ENCODE data around the gene KIZ.

DNA sequence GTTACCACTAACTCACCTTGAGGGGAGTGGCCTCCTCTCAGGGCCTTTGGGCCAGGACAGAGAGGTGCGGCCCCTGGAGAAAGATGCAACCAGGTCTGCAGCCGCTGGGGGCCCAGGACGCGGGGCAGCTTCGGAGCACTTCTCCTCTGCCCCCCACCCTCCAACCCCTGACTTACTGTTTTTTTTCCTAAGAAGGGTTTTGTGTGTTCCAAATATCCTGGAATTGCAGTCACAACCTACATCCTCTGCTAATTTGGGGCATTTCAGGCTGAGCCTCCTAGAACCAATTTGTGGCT, 21.5 kb upstream of the KIZ start:
- TF ChIP-seq, protein P1, sequence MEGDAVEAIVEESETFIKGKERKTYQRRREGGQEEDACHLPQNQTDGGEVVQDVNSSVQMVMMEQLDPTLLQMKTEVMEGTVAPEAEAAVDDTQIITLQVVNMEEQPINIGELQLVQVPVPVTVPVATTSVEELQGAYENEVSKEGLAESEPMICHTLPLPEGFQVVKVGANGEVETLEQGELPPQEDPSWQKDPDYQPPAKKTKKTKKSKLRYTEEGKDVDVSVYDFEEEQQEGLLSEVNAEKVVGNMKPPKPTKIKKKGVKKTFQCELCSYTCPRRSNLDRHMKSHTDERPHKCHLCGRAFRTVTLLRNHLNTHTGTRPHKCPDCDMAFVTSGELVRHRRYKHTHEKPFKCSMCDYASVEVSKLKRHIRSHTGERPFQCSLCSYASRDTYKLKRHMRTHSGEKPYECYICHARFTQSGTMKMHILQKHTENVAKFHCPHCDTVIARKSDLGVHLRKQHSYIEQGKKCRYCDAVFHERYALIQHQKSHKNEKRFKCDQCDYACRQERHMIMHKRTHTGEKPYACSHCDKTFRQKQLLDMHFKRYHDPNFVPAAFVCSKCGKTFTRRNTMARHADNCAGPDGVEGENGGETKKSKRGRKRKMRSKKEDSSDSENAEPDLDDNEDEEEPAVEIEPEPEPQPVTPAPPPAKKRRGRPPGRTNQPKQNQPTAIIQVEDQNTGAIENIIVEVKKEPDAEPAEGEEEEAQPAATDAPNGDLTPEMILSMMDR (IDR thresholded peaks at IDR 0.05), result no peak
- TF ChIP-seq POLR2A (IDR thresholded peaks at IDR 0.05), result no peak

Data from heart left ventricle (tissue), 13 donors.